Activated CD4-positive, CD25-positive, alpha-beta regulatory T cell treated with anti-CD3 and anti-CD28 coated beads, Interleukin-2, amount 50 U/mL, for 72 hours (primary cell): ENCODE results near the gene ARHGEF17.

Source experiments
- DNase-seq: peaks from one replicate; pipeline ENCODE4 v3.0.0; 2021

Gene ARHGEF17

DNA sequence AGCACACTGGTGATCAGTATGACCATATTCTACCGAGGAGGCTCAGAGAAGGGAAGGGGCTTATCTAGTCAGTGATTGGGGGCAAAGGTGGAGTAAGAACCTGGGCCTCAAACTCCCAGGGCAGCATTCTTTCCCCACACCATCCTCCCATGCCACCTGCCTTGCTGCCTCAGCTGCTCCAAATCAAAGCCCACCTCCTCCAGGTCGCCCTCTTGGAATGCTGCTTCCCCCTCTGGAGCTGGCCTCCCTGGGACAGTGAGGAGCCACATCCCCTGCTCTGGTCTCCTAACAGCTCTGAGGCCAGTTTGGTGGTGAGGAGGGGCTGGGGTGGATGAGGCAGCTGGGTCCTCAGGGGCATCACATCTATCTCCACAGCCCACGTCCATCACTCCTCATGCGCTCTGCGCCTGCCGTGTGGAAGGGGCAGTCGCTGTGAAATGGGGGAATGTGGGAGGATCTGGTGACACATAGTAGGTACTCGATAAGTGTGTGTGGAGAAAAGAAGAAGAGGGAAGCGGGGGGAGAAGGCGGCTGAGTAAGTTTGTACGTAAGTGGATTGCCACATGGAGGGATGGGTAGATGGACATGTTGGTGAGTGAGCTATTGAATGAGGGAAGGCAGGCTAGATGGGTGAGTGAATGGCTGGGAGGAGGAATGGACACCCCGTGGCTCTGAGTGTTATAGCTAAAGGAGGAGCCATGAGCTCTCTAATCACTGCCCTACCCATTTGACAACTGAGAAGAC lies 16.1 kb upstream of the ARHGEF17 start:
- DNase-seq: no peak

DNA sequence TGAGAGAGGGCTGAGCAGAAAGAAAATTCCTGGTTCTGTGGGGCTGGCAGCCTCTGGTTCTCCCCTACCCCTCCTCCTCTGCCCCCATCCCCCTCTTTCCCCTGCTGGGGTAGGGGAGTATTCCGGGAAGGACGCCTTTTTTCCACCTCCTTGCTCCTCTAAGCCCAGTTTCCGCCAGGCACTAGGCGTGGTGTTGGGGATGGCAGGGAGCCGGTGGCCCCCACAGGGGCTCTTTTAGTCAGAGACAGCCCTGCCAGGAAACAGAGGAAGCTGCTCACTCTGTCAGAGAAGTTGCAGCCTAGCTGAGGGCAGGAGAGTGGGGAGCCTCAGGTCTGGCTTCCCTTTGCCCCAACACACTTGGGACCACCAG lies 15.6 kb upstream of the ARHGEF17 start:
- DNase-seq: no peak

DNA sequence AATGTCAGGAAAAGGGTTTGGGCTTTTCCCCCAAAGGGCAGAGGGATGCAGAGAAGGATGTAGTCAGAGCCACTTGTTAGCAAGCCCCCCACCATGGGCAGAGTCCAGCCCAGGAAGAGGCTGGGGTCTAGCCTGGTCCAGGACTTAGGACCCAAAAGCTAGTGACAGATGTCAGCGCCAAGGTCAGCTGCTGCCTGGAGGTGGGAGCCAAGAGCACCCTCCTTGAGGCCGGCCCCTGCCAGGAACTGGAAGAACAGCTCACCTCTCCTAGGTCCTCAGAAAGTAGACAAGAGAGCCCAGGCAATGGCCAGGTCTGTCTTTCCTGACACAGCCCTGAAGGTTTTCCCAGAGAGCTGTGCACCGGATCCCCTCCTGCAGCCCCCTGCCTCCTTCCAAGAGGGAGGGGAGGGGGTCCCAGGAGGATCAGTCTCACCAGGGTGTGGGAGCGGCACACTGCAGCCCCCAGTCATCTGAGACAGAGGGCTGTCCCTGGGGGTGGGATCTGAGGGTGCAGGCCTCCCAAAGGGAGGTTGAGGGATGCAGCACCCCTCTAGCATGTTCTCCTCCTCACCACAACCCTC lies 14.6 kb upstream of the ARHGEF17 start:
- DNase-seq: no peak

DNA sequence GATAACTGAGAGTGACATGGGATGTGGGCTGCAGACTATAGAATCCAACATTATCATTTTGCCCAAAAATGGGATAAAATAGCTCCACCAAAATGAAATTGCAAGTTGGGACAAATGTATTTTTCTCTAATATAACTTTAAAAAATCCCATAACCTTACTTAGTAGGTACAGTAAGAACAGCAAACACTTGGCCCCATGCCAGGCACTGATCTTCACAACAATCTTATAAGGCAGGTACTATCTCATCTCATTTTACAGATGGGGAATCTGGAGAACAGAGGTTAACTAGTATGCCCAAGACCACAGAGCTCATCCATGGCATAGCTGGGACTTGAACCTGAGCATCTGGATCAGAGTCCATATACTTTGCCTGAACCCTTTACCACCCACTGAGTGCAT lies 13.5 kb upstream of the ARHGEF17 start:
- DNase-seq: no peak

DNA sequence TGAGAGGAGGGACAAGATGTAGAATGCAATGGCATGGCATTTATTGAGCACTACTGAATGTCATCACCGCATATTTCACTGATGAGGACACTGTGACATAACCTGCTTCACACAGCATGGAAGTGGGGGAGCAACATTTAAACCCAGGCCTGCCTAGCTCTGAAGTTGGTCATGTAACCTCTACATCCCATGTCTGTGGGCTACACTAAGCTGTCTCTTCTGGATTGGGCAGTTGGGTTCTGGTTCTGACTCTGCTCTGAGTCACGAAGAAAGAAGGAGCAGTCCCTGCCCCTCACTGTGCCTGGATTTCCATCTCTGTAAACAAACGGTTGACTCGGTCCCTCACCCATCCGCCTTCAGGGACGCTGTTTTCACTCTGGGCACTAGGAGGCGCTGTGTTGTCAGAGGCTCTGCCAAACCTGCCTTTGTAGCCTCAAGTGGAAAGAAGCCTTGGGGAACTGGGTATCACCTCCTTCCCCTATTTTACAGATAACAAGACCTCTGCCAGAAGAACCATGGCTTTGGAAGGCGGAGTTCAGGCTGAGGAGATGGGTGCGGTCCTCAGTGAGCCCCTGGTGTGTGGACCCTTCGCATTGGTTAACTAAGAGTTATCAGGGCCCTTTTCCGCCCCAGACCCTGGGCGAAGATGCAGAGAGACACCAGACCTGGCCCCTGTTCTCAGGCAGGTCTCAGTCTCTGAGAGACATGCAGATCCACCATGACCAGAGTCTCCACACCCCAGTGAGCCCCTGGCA lies 12.7 kb upstream of the ARHGEF17 start:
- DNase-seq: peak; percentile 78

DNA sequence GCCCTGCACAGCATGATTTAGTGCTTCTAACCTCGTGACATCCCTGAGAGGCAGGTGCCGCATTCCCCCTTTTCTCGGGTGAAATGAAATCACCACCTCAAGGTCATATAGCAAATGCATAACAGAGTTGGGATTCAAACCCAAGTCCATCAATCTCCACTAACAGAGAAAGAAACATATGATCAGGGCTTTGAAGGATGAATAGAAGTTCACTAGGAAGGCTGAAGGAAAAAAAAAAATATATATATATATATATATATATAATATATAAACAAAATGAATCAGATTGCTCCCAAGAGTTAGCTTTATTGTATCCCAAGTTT lies 12.1 kb upstream of the ARHGEF17 start:
- no peak for DNase-seq

DNA sequence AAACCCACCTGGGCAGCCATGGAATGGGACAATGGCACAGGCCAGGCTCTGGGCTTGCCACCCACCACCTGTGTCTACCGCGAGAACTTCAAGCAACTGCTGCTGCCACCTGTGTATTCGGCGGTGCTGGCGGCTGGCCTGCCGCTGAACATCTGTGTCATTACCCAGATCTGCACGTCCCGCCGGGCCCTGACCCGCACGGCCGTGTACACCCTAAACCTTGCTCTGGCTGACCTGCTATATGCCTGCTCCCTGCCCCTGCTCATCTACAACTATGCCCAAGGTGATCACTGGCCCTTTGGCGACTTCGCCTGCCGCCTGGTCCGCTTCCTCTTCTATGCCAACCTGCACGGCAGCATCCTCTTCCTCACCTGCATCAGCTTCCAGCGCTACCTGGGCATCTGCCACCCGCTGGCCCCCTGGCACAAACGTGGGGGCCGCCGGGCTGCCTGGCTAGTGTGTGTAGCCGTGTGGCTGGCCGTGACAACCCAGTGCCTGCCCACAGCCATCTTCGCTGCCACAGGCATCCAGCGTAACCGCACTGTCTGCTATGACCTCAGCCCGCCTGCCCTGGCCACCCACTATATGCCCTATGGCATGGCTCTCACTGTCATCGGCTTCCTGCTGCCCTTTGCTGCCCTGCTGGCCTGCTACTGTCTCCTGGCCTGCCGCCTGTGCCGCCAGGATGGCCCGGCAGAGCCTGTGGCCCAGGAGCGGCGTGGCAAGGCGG lies 11.4 kb upstream of the ARHGEF17 start:
- DNase-seq: no peak

DNA sequence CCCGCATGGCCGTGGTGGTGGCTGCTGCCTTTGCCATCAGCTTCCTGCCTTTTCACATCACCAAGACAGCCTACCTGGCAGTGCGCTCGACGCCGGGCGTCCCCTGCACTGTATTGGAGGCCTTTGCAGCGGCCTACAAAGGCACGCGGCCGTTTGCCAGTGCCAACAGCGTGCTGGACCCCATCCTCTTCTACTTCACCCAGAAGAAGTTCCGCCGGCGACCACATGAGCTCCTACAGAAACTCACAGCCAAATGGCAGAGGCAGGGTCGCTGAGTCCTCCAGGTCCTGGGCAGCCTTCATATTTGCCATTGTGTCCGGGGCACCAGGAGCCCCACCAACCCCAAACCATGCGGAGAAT lies 10.9 kb upstream of the ARHGEF17 start:
- no peak for DNase-seq

DNA sequence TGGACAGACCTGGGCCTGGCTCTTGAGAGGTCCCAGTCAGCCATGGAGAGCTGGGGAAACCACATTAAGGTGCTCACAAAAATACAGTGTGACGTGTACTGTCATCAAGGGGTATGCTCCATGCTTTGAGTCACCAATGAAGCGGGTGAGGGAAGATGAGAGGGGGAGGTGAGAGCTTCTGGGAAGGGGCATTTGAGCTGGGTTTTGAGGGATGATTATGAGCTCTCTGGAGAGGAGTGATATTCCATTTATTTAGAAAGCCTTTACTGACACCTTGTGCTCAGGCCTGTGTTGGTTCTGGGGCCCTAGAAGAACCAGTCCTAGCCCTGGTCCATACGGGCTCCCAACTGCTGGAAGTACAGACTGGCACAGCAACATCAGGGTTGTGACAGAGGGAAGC lies 10.4 kb upstream of the ARHGEF17 start:
- no peak for DNase-seq

DNA sequence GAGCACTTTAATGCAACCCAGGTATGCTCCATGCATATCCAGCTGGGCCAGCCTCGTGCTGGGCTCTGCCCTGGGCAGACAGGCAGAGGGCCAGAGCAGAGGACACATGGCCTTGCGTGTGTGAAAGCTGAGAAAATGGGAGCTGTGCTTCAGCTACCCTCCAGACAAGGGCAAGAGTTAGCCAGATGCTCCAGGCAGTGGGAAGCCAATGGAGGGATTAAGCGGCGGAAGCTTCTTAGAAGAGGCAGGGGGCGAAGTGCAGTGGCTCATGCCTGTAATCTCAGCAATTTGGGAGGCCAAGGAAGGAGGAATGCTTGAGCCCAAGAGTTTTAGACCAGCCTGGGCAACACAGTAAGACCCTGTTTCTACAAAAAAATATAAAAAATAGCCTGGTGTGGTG lies 9.8 kb upstream of the ARHGEF17 start:
- DNase-seq: no peak

DNA sequence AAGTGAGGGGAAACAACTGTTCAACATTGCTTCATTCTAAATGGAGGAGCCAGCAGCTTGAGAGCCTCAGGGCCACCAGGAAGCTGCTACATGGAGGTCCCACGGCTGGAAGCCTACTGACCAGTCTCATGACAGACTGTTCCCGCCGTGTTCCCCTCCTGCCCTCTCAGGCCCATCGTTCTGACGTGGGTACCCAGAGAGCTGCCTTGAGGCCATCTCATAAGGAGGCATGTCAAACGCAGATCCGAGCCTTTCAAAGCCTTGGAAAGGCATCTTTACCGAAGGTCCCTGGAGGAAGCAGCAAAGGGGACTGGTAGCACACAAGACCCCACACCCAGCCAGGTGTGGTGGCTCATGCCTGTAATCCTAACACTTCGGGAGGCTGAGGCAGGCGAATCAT lies 8.3 kb upstream of the ARHGEF17 start:
- no peak for DNase-seq

DNA sequence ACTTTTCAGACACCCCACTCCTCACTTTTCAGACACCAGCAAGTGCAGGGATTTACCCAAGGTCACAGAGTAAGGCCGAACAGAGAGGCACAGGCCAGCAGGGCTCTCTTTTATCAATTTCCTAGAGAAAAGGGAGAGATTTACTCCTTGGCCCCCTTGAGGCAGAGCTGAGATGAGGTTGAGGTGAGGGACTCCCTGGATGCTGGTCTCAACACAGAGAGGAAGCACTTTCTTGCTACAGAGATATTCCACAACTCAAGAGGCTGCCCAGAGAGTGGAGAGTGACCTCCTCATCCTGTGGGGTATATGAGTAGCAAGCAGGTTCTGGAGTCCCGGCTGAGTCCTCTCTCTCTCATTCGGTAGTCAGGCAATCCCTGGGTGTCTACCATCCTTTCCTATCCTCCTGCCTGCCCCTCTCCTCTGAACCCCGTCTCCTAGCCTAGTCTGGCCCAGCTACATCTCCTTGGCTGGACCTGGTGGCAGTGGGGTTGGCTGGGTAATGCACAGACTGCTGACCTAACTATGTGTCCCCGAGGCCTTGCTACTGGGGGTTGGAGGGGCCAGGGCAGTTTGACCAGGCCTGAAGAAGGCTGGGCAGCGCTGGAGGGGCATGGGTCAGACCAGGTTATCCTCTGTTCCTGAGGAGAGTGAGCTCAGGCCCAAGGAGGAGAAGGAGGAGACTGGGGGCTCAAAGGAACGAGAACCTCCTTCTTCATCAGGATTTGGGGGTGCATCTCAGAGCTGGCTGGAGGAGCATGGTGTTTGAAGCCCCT lies 1.8 kb upstream of the ARHGEF17 start:
- DNase-seq: no peak

DNA sequence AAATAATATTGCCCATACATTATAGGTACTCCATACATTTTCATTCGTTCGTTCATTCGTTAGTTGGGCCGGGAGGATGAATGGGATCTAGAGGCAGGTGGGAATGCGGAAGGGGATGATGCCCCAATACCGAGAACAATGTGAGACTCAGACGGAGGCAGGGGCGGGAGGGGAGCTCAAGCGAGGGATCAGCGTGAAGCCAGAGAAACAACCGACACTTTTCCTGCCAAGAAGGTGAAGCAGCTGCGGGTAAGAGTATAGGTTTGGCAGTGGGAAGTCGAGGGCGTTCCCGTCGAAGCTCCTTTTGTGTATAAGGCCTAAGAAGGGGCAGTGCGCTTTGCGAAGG lies 1.1 kb upstream of the ARHGEF17 start:
- no peak for DNase-seq

DNA sequence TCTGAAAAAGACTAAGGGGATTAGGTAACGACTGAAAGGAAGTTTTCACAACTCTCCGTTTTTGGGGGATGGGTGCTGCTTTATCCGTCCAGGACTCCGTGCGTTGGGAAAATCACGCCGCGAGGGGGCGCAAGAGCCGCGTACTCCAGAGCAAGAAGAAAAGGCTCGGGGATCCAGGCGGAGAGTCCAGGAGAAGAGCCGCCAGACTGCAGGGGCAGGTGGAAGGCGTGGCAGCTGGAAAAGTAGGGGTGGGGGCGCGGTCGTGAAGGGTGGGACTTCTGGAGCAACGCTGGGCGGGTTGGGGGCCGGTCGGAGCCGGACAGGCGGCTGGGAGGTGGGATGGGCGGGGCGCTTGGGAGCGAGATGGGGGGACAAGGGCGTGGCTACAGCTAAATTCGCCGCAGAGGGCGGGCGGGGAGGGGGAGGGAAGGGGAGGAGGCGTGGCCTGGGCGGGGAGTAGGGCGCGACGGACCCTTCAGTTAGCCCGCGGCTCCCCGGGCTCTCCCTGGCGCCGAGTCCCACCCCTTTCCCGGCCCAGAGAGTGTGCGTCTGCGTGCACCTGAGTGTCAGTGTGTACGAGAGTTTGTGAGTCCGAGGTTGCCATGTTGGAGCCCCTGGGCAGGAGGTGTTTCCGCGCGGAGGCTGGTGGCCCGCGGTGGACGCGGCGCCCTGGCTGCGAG lies 613 bp upstream of the ARHGEF17 start:
- DNase-seq: peak; percentile 91

DNA sequence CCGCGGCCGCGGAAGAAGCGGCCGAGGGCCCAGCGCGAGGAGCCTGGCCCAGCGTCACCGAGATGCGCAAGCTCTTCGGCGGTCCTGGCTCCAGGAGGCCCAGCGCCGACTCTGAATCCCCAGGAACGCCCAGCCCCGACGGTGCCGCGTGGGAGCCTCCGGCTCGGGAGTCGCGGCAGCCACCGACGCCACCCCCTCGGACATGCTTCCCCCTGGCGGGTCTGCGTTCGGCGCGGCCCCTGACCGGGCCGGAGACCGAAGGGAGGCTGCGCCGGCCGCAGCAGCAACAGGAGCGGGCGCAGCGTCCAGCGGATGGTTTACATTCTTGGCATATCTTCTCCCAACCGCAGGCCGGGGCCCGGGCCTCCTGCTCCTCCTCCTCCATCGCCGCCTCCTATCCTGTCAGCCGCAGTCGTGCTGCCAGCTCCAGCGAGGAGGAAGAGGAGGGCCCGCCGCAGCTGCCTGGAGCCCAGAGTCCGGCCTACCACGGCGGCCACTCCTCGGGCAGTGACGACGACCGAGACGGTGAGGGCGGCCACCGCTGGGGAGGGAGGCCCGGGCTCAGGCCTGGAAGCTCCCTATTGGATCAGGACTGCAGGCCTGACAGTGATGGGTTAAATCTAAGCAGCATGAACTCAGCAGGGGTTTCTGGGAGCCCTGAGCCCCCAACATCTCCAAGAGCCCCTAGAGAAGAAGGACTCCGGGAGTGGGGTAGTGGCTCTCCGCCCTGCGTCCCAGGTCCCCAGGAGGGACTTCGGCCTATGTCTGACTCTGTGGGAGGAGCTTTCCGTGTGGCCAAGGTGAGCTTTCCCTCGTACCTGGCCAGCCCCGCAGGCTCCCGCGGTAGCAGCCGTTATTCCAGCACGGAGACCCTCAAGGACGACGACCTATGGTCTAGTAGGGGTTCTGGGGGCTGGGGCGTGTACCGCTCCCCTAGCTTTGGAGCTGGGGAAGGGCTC lies 1.2 kb downstream of the ARHGEF17 start:
- no peak for DNase-seq

DNA sequence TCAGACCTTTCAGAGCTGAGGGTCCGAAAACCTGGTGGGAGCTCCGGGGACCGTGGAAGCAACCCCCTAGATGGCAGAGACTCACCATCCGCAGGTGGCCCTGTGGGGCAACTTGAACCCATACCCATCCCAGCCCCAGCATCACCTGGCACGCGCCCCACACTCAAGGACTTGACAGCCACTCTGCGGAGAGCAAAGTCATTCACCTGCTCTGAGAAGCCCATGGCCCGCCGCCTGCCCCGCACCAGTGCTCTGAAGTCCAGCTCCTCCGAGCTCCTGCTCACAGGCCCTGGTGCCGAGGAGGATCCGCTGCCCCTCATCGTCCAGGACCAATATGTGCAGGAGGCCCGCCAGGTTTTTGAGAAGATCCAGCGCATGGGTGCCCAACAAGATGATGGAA lies 2.0 kb downstream of the ARHGEF17 start:
- no peak for DNase-seq

DNA sequence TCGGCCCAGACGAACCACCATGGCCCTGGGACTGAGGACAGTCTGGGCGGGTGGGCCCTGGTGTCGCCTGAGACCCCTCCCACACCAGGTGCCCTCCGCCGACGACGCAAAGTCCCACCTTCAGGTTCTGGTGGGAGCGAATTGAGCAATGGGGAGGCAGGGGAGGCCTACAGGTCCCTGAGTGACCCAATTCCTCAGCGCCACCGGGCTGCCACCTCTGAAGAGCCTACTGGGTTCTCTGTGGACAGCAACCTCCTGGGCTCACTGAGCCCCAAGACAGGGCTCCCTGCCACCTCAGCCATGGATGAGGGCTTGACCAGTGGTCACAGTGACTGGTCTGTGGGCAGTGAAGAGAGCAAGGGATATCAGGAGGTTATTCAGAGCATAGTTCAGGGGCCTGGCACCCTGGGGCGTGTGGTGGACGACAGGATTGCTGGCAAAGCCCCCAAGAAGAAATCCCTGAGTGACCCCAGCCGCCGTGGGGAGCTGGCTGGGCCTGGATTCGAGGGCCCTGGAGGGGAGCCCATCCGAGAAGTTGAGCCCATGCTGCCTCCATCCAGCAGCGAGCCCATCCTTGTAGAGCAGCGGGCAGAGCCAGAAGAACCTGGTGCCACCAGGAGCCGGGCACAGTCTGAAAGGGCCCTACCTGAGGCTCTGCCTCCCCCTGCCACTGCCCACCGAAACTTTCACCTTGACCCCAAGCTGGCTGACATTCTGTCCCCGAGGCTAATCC lies 2.8 kb downstream of the ARHGEF17 start:
- no peak for DNase-seq

DNA sequence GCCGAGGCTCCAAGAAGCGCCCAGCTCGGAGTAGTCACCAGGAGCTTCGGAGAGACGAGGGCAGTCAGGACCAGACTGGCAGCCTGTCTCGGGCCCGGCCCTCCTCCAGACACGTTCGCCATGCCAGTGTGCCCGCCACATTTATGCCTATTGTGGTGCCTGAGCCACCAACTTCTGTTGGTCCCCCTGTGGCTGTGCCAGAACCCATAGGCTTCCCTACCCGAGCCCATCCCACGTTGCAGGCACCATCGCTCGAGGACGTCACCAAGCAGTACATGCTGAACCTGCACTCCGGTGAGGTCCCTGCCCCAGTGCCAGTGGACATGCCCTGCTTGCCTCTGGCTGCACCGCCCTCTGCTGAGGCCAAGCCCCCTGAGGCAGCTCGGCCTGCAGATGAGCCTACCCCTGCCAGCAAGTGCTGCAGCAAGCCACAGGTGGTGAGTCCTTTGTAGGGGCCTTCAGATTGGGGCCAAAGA lies 3.4 kb downstream of the ARHGEF17 start:
- no peak for DNase-seq

DNA sequence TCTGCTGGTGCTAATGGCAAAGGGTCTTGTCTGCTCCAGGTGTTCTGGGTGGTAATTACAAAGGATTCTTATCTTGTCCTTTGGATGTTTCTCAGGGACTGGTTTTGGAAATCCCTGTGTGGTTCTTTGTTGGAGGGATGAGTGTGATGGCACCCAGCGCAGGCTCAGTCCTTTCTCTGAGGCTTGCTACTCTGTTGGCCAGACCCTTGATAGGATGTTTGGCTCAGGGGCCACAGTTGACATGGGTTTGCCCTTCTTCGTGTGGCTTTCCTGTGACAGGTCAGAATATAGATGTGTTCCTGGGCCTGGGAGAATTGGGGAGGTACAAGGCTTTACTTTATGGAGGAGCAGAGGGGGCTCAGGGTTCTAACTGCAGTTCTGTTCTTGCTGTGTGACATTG lies 4.0 kb downstream of the ARHGEF17 start:
- no peak for DNase-seq

DNA sequence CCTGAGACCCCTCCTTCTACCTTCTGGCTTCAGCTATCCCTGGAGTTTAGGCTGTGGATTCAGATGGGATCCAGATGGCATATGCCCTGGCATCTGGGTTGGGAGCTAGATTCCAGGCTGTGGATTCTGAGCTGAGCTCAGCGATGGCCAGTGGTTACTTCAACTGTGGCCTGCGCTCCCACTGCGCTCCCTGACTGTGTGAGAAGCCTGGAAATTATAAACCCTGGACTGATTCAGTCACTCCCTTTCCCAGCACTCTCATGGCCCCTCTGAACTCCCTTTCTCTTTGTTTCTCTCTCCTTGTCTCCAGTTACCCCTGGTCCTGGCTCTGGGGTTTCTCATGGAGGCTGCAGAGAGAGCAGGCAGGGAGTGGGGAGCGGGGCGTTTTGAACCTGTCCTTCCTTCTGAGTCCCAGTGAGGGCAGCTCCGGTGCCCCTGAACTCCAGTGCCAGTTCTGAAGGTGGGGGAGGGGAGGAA lies 4.8 kb downstream of the ARHGEF17 start:
- no peak for DNase-seq
